GM19468 (cell line): Measurements from ENCODE around the gene THRAP3.
A peak's percentile ranks its signal among the peaks of the same experiment; 100 is the strongest.
"Not testable (repeated sequence)": the region's sequence is repeated elsewhere in the genome, so short reads cannot be mapped to it uniquely, and the experiment has no call there.

ENCODE experiments used
- ATAC-seq: cut with Tn5 transposase; IDR thresholded peaks from one replicate; pipeline ENCODE4 v1.9.1; 2021; ENCODE audit warnings: mild to moderate bottlenecking, moderate library complexity, moderate number of reproducible peaks; ENCODE audit not compliant: unreplicated experiment; ENCODE audit errors: extremely low read depth

Gene THRAP3, protein sequence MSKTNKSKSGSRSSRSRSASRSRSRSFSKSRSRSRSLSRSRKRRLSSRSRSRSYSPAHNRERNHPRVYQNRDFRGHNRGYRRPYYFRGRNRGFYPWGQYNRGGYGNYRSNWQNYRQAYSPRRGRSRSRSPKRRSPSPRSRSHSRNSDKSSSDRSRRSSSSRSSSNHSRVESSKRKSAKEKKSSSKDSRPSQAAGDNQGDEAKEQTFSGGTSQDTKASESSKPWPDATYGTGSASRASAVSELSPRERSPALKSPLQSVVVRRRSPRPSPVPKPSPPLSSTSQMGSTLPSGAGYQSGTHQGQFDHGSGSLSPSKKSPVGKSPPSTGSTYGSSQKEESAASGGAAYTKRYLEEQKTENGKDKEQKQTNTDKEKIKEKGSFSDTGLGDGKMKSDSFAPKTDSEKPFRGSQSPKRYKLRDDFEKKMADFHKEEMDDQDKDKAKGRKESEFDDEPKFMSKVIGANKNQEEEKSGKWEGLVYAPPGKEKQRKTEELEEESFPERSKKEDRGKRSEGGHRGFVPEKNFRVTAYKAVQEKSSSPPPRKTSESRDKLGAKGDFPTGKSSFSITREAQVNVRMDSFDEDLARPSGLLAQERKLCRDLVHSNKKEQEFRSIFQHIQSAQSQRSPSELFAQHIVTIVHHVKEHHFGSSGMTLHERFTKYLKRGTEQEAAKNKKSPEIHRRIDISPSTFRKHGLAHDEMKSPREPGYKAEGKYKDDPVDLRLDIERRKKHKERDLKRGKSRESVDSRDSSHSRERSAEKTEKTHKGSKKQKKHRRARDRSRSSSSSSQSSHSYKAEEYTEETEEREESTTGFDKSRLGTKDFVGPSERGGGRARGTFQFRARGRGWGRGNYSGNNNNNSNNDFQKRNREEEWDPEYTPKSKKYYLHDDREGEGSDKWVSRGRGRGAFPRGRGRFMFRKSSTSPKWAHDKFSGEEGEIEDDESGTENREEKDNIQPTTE

DNA sequence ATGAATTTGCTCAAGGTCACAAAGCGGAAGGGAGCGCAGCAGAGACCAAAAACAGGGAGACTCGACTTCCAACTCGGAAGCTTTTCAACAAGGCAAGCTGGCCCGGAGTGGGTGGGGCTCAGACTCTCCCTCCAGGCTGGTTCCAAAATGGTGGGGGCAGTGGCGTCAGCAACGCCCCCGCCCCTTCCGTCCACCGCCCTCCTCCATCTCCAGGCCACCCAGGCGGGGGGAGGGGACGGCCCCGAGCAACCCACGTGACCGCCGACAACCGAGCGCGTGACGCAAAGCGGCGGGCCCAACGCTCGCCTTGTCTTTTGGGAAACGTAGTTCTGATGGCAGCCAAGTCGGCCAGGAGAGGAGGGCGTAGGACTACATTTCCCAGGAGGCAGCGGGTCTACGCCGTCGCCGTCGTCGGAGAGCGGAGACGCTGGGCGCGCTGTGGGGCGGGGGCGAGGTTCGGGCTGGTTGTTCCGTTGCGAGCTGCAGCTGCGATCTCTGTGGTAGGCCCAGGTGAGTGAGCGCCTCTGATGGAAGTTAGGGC lies at the start of gene THRAP3:
Gene THRAP3, plus strand, starts transcription at position 448 of the 541 bp plus-strand sequence. CDS start 58,121 bp downstream, outside the sequence.
- ATAC-seq, result peak; percentile 93

- ATAC-seq, result no peak
Measured at GRCh38 chr1:36174713-36175112, 49.5 kb upstream of the THRAP3 start.

GRCh38 chr1:36175137-36176095 lies 48.8 kb upstream of the THRAP3 start:
- no peak for ATAC-seq

GRCh38 chr1:36176106-36176949 lies 47.9 kb upstream of the THRAP3 start:
- no peak for ATAC-seq

DNA sequence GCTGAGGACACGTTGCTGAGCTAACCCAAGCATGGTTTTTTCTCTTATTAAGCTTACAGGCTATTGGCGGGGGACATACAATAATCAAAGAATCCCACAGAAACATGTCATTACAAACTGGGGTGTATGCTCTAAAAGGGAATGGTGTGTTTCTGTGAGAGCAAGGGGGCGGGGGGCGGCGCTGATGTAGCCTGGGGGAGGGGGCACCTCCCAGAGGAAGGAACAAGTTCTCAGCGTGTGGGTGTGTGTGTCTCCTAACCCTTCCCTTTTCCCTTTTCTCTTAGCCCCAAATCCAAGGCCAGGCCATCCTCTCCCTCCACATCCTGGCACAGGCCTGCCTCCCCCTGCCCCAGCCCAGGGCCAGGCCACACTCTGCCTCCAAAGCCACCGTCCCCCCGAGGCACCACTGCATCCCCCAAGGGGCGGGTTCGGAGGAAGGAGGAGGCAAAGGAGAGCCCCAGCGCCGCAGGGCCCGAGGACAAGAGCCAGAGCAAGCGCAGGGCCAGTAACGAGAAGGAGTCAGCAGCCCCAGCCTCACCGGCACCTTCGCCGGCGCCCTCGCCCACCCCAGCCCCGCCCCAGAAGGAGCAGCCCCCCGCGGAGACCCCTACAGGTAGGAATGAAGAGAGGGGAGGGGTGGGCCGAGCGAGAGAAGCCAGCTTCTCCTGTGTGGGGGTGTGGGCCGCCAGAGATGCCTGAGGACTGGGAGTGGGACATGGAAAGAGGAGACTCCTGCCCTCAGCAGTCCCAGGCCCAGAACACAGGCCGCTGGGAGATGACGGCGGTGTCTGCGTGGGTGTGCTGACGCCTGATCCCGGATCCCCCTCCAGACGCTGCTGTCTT lies 46.4 kb upstream of the THRAP3 start:
- no peak for ATAC-seq

DNA sequence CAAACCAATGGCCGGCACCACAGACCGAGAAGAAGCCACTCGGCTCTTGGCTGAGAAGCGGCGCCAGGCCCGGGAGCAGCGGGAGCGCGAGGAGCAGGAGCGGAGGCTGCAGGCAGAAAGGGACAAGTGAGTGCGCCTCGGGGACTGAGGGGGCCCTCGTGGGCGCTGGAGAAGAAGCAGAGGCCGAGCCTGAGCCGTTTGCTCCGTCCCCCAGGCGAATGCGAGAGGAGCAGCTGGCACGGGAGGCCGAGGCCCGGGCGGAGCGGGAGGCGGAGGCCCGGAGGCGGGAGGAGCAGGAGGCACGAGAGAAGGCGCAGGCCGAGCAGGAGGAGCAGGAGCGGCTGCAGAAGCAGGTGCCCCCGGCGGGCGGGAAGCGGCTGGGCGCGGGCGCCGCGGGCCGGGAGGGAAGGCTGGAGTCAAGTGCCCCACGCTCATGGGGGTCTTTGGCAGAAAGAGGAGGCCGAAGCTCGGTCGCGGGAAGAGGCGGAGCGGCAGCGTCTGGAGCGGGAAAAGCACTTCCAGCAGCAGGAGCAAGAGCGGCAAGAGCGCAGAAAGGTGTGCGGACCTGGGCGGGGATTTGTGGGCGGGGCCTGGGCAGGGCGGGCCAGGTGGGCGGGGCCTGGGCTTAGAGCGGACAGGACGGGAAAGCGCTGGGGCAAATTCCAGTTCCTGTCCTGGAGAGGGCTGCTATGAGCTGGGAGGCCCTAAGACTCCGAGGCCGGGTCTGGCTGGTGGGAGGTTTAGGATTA lies 45.6 kb upstream of the THRAP3 start:
- ATAC-seq, result no peak

DNA sequence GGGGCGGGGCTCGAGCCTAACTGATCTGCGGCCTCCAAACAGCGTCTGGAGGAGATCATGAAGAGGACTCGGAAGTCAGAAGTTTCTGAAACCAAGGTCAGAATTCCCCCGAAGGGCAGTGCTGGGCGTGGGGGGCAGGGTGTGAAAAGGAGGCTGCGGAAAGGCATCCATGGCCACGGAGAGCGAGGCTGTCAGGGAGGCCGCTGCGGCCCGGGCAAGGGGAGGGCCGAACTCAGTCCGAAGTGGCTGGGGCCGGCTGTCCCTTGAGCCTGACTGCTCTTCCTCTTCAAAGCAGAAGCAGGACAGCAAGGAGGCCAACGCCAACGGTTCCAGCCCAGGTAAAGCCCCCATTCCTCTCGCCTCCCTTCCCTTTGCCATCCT lies 45.0 kb upstream of the THRAP3 start:
- ATAC-seq, result no peak

GRCh38 chr1:36182734-36183133 lies 41.5 kb upstream of the THRAP3 start:
- ATAC-seq, result no peak

DNA sequence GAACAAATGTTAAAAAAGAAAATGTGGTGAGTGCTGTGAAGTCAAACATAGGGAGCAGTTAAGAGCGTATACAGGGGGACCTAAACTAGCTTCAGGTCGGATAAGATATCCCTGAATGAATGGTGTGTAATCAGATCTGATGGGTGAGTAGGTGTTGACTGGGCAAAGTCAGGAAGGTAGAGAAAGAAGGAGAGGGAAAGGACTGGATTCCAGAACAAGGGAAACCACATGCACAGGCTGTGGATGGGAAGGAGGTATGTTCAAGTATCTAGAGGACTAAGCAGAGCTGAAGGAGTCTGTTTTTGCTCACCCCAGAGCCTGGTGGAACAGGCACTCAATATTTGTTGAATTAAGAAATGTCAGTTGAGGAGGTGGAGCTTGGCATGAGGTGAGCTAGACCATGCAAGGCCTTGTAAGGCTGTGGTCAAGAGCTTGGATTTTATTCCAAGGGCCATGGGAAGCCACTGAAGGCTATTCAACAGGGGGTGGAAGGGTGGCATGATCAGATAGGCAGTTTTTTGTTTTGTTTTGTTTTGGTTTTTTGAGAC lies 40.9 kb upstream of the THRAP3 start:
- no peak for ATAC-seq

DNA sequence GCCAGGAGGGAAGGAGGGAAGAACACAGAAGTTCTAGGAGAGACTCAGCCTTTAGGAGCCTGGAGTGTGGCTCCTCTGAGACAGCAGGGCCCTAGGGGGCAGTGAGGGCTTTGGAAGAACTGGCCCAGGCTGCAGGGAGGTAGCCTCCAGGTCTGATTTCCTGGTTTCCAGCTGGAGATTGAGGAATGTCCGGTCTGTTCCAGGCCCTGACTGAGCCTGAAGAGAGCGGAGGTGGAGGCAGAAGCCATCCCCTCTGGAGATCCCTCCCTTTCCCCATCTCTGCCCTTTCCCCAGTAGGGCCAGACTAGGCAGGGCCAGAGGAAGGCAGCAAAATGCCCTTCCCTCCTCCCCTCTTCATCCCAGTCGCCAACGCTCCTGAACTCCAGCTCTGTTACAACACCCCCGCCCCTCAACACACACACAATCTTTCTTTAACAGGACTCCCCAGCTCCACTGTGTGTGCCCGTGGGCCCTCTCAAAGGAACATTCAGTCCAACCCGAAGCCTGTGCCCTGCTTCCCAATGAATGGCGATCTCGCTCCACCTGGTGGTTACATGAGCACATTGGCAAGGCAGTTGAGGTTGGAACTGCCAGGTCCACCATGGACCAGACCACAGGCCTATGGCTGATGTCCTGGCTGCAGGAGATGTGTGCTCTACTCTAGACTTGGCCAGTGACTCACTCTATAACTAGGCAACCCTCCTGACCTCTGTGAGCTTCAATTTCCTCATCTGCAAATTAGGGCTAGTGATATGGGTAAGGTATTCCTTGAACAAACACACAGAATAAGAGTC lies 36.2 kb upstream of the THRAP3 start:
- no peak for ATAC-seq

DNA sequence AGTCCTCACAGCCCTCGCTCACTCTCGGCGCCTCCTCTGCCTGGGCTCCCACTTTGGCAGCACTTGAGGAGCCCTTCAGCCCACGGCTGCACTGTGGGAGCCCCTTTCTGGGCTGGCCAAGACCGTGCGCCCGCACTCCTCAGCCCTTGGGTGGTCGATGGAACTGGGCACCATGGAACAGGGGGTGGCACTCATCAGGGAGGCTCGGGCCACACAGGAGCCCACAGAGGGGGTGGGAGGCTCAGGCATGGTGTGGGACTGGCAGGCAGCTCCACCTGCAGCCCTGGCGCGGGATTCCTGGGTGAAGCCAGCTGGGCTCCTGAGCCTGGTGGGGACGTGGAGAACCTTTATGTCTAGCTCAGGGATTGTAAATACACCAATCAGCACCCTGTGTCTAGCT lies 27.4 kb upstream of the THRAP3 start:
- not testable (repeated sequence) for ATAC-seq

DNA sequence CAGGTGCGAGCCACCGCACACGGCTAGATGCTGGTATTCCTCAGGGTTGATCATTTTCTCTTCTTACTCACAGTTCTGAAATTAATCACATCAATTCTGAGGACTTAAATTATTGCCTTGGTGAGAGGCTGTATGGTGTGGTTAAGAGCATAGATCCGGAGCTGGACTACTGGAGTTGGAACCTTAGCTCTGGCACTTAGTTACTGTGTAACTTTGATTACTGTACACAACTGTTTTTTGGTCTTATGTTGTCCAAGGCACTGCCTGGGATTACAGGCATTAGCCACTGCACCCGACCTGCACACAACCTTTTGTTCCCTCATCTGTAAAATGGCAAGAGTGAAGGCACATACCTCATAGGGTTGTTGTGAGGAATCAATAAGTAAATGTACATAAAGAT lies 25.6 kb upstream of the THRAP3 start:
- ATAC-seq, result no peak

DNA sequence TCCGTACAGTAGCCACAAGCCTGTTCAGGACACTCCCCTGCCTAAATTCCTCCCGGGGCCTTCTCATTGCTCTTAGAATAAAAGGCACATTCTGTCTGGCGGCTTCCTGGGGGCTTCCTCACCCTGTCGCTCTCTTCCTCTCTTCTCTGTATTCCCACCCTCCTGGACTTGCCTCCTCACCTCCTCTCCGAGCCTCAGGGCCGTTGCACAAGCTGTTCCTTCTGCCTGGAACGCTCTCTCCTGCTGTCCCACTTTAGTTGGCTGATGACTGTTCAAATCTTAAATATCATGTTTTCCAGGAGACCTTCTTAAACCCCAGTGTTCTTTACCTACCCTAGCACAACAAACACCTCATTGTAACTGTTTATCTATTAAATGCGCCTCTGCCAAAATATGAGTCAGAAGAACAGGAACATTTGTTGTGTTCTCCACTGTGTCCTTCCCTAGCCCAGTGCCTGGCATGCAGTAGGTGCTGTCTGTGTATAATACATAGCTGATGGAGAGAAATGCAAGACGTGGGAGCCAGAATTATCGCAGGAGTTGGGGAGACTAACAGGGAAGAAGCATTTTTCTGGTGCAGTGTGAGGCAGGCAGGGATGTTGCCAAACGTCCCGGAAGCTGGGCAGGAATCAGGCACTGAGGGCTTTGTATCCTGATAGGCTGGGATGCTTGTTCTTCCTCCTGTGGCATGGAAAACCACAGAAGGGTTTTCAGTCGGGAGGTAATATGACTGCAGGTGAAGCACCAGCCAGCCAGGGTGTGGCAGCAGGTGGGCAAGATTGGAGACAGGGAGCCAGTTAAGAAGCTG lies 24.1 kb upstream of the THRAP3 start:
- ATAC-seq, result no peak

DNA sequence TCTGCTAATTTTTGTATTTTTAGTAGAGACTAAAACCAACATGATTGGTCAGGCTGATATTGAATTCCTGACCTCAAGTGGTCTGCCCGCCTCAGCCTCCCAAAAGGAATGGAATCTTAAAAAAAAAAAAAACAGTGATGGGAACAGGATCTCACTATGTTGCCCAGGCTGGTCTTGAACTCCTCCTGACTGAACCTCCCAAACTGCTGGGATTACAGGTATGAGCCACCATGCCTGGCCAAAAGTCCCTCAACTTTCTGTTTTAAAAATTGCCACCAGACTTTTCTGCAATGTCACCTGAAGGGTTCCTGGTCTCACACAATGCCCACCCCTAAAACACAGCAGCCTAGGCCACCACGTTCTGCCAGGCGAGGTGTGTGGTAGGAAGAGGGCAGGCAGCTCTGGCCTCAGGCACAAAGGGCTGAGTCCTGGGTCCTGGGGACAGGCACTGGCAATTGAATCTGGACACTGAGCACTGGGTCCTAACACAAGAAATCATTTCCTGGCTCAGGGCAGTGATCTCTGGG lies 21.2 kb upstream of the THRAP3 start:
- no peak for ATAC-seq
